Right lobe of liver (tissue), 6 donors: ENCODE measurements around the gene DNPH1. TPM values are rescaled to one million over a fixed set of nuclear protein-coding genes. Genes with fewer than 3 reads are reported as not detected.

Source experiments
- ATAC-seq, 4 donors: fragments of 200-7000 bp; cut with Tn5 transposase; one replicate each; pipeline ENCODE4 v1.9.1; 2020; ENCODE audit warnings: mild to moderate bottlenecking in 4 of 4, moderate library complexity in 4 of 4
- DNase-seq, 3 donors: peaks; one replicate each; pipeline ENCODE4 v3.0.0-alpha.2; 2020
- H3K27ac ChIP-seq, 3 donors: fragments of 200-600 bp; one replicate each; pipeline ENCODE4 v1.8.0; 2022
- H3K27me3 ChIP-seq, 2 donors: fragments of 200-600 bp; one replicate each; pipeline ENCODE4 v1.8.0; 2022
- H3K36me3 ChIP-seq, 4 donors: fragments of 200-600 bp; sonication (generic) in 1 of 4; one replicate each; pipeline versions ENCODE4 v1.5.1 to v1.8.0; 2017 to 2022; ENCODE audit warnings: control low read depth in 1 of 4
- H3K4me1 ChIP-seq, 4 donors: fragments of 200-600 bp; sonication (generic) in 1 of 4; one replicate each; pipeline versions ENCODE4 v1.5.1 to v1.8.0; 2017 to 2022; ENCODE audit warnings: control low read depth in 1 of 4
- H3K4me3 ChIP-seq, 3 donors: fragments of 200-600 bp; one replicate each; pipeline ENCODE4 v1.8.0; 2022
- H3K9me3 ChIP-seq, 4 donors: fragments of 200-600 bp; sonication (generic) in 1 of 4; one replicate each; pipeline versions ENCODE4 v1.5.1 to v1.8.0; 2017 to 2022; ENCODE audit warnings: control low read depth in 1 of 4
- POLR2A ChIP-seq: fragments of 450-650 bp; IDR thresholded peaks from one replicate; pipeline ENCODE4 v1.6.1; 2017; ENCODE audit warnings: antibody characterized with exemption, mild to moderate bottlenecking
- WGBS: methylation state at CpG from one replicate; pipeline ENCODE4 v1.1.6; 2018; ENCODE audit warnings: low coverage, low lambda C conversion rate; ENCODE audit not compliant: insufficient coverage; ENCODE audit errors: missing lambda C conversion rate; 5-methylcytosine and 5-hydroxymethylcytosine counted together
- intact Hi-C, 2 donors: fragments of 100-400 bp; cut with DNase I; formaldehyde crosslinking; loops; one replicate each; pipeline versions ENCODE4 v1.11.2 to v1.14.1; 2022
- long read RNA-seq: library from polyadenylated mRNA; unstranded; transcript quantifications from one replicate; pipeline ENCODE4 v2.0.0, GENCODE V29; 2019
- total RNA-seq, 6 experiments: library from RNA; depleted of rRNA in 2 of 6; stranded (reverse); fragments of >200 nt in 2 of 6; fragmentation: NEBNext Ultra II Directional in 3 of 6; extraction: Animal tissue kit (Norgen Biotek cat#: 25700) in 3 of 6; gene quantifications; one replicate each; pipeline versions ENCODE4 v1.1.0 to v1.2.4, GENCODE V29; 2016 to 2023
- TF ChIP-seq, protein P1 (sequence below), 4 donors: fragments of 200-600 bp in 3 of 4; fragments of 450-650 bp in 1 of 4; IDR thresholded peaks; one replicate each; pipeline versions ENCODE4 v1.5.1 to v1.8.0; 2016 to 2022; ENCODE audit warnings: antibody characterized with exemption in 4 of 4, mild to moderate bottlenecking in 2 of 4
- donor health status: DM: no; HTN: yes; CAD: no.
- donor health status: DM: no; HTN: no; CAD: no.
- donor health status: DM: no; HTN: no; CAD: no.
- donor health status: DM: no; HTN: yes; CAD: no.
- donor health status: DM: no; HTN: yes; CAD: no.

DNPH1 gene, protein sequence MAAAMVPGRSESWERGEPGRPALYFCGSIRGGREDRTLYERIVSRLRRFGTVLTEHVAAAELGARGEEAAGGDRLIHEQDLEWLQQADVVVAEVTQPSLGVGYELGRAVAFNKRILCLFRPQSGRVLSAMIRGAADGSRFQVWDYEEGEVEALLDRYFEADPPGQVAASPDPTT
- 100 to 1,000 TPM in 2 of 6 experiments, 10 to 100 TPM in 4; 50.7 to 107 (median 62.4) TPM for total RNA-seq
- long read RNA-seq, transcript DNPH1-201 (4 exons, 657 nt) = major isoform, 68 of 68 reads
- long read RNA-seq, partial matches to known transcripts = 0 of 68 reads
- long read RNA-seq, other reads (novel, unspliced or antisense) = 0 of 68 reads

DNA sequence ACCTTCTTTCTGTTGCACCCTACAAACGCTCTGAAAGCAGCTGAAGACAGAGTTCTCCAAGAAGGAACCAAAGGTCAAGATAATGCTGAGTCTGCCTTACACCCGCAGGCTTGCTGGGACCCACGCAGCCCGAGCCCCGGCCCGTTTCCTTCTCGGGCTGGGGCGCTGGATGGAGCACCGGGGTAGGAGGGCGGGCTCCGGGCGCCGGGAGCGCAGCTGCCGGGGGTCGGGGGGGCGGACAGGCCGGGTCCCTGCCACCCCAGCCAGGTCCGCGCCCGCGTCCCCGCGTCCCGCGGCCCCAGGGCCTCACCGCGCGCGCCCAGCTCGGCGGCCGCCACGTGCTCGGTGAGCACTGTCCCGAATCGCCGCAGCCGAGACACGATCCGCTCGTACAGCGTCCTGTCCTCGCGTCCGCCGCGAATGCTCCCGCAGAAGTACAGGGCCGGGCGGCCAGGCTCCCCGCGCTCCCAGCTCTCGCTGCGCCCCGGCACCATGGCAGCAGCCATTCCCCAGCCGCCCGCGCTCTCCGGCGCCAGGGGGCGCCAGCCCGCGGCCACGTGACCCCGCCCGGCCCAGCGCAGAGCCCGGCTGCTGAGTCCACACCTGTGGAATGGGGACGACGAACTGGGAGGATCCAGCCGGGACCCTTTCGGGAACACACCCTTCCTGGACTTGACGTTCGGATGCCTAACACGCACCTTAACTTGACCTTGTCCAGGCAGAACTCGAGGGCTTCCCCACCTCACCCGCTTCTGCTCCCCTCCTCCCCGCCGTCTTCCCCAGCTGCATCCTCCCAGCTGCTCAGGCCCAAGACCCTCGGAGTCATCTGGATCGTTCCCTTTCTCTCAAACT, at the start of gene DNPH1:
DNPH1 (minus strand) TSS at position 531 of the 852 bp plus-strand sequence; CDS start at position 506, 25 bp downstream.
- Histone ChIP-seq H3K27ac (peak within 1 kb of the TSS; percentile 47 to 69 (median 67)), H3K27me3 (no peaks in the 10 kb centered on the region), H3K4me3 (peak within 1 kb of the TSS; percentile 67 to 89 (median 79)), H3K4me1 (peaks cover 0 to 12% (median 0%) of the 10 kb centered on the region in 4 donors), H3K9me3 (no peaks in the 10 kb centered on the region), H3K36me3 (no peaks in the 10 kb centered on the region)
- 0% methylated on average over 3 of the region's 82 CpGs for WGBS
- intact Hi-C loops = no loop called here
- DNase-seq (peak; percentile 83 to 85 (median 83)), ATAC-seq (peak; percentile 94 to 98 (median 96))
- TF ChIP-seq POLR2A = peak; percentile 52
- TF ChIP-seq, protein P1, sequence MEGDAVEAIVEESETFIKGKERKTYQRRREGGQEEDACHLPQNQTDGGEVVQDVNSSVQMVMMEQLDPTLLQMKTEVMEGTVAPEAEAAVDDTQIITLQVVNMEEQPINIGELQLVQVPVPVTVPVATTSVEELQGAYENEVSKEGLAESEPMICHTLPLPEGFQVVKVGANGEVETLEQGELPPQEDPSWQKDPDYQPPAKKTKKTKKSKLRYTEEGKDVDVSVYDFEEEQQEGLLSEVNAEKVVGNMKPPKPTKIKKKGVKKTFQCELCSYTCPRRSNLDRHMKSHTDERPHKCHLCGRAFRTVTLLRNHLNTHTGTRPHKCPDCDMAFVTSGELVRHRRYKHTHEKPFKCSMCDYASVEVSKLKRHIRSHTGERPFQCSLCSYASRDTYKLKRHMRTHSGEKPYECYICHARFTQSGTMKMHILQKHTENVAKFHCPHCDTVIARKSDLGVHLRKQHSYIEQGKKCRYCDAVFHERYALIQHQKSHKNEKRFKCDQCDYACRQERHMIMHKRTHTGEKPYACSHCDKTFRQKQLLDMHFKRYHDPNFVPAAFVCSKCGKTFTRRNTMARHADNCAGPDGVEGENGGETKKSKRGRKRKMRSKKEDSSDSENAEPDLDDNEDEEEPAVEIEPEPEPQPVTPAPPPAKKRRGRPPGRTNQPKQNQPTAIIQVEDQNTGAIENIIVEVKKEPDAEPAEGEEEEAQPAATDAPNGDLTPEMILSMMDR (IDR thresholded peaks at IDR 0.05) = peak; percentile 93 to 97 (median 96)

GRCh38 chr6:43278524-43279078, 49.3 kb upstream of the DNPH1 start:
- peak; percentile 55 to 68 (median 58) for ATAC-seq

GRCh38 chr6:43277643-43278523, 48.6 kb upstream of the DNPH1 start:
- intact Hi-C loops = no loop called here
- H3K4me3 ChIP-seq = peak overlapping the region in 2 of 3 donors; percentile 7 to 15
- H3K36me3 ChIP-seq = no peaks in the 10 kb centered on the region
- WGBS = 13% methylated on average over 4 of the region's 13 CpGs
- H3K27ac ChIP-seq = peak overlapping the region; percentile 60 to 71 (median 69)
- peaks cover 0 to 49% (median 19%) of the 10 kb centered on the region in 4 donors for H3K4me1 ChIP-seq
- H3K27me3 ChIP-seq = no peaks in the 10 kb centered on the region
- DNase-seq (peak; percentile 57 to 86 (median 82)), ATAC-seq (peak; percentile 12 to 55 (median 34))
- no peaks in the 10 kb centered on the region for H3K9me3 ChIP-seq
- no peak for TF ChIP-seq POLR2A
- TF ChIP-seq, protein P1 (IDR thresholded peaks at IDR 0.05) = no peak

More at GRCh38 chr6:43278524-43279078, 49.3 kb upstream of the DNPH1 start:
- intact Hi-C loops = no loop called here
- peak overlapping the region in 1 of 3 donors; percentile 15 for H3K4me3 ChIP-seq
- peaks cover 0 to 47% (median 19%) of the 10 kb centered on the region in 4 donors for H3K4me1 ChIP-seq
- no peaks in the 10 kb centered on the region for H3K27me3 ChIP-seq
- H3K36me3 ChIP-seq = no peaks in the 10 kb centered on the region
- H3K9me3 ChIP-seq = no peaks in the 10 kb centered on the region
- DNase-seq = peak in 2 of 3 donors; percentile 57 to 86
- peak; percentile 40 for TF ChIP-seq POLR2A
- TF ChIP-seq, protein P1 (IDR thresholded peaks at IDR 0.05) = no peak
- H3K27ac ChIP-seq = peak overlapping the region; percentile 60 to 71 (median 69)
- 43% methylated on average over 3 of the region's 4 CpGs for WGBS

DNA sequence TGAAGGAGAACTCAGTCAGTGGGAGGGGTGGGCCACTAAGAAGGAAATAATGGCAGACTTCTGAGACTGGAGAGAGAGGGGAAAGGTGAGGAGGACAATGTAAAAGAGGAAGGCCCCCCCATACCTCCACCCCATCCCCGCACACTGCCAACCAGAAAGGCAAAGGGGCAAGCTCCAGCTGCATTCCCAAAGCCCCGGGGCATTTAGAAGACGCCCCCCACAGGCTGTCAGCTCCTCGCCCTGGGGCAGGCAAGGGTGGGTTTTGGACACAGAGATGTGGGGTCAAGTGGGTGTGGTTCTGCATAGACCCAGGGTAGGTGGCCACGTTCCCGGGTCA, 48.0 kb upstream of the DNPH1 start:
- Histone ChIP-seq H3K9me3 (no peaks in the 10 kb centered on the region), H3K4me1 (peaks cover 0 to 49% (median 19%) of the 10 kb centered on the region in 4 donors), H3K36me3 (no peaks in the 10 kb centered on the region), H3K27me3 (no peaks in the 10 kb centered on the region), H3K4me3 (peak overlapping the region in 2 of 3 donors; percentile 7 to 15), H3K27ac (peak overlapping the region; percentile 60 to 71 (median 66))
- ATAC-seq (no peak), DNase-seq (no peak)
- intact Hi-C loops = no loop called here
- TF ChIP-seq POLR2A = no peak
- TF ChIP-seq, protein P1 (IDR thresholded peaks at IDR 0.05) = no peak
- 30% methylated on average over 2 of the region's 6 CpGs for WGBS
